Vagina (tissue), 2 donors: ENCODE measurements around the gene HYAL2.

Source experiments
- CTCF ChIP-seq, 3 experiments: fragments of 450-650 bp in 2 of 3; fragments of 200-600 bp in 1 of 3; sonication (generic) in 1 of 3; IDR thresholded peaks; one replicate each; pipeline ENCODE4 v1.5.1; 2017 to 2019; ENCODE audit warnings: antibody characterized with exemption in 3 of 3, mild to moderate bottlenecking in 2 of 3, moderate library complexity in 2 of 3
- POLR2AphosphoS5 ChIP-seq, 2 donors: sonication (generic); formaldehyde crosslinking; IDR thresholded peaks; one replicate each; pipeline ENCODE4 v1.9.0; 2017; ENCODE audit warnings: antibody characterized with exemption in 2 of 2, mild to moderate bottlenecking in 2 of 2, low read depth in 1 of 2; ENCODE audit not compliant: insufficient read depth in 1 of 2

GRCh38 chr3:50324351-50325112 lies 2.0 kb upstream of the HYAL2 start:
- TF ChIP-seq CTCF (IDR thresholded peaks at IDR 0.05) (peak; percentile 36 to 76 (median 74)), POLR2AphosphoS5 (IDR thresholded peaks at IDR 0.05; ENCODE audit: insufficient read depth in 1 of 2, low read depth in 1 of 2) (no peak)
